ENCODE measurements around the gene PNRC2.

The PNRC2 gene

DNA sequence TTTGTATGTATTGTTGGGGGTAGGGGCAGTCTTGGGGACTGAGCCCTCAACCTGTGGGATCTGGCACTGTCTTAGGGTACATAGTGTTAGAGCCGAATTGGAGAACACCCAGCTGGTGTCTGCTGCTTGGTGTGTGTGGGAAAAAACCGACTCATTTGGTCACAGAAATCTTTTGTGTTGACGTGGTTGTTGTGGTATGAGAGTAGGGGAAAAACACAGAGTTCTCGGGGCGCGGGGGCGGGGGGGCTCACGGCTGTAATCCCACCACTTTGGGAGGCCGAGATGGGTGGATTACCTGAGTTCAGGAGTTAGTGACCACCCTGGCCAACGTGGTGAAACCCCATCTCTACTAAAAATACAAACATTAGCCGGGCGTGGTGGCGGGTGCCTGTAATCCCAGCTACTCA, 35.8 kb downstream of the PNRC2 start:
- TF ChIP-seq CTCF (IDR thresholded peaks at IDR 0.05; ENCODE audit: borderline replicate concordance, extremely low read depth, low read length, poor library complexity, severe bottlenecking) (no peak), EZH2 (IDR thresholded peaks at IDR 0.05; ENCODE audit: borderline replicate concordance, low read depth, low read length, severe bottlenecking) (no peak)
- H3K27me3 ChIP-seq (ENCODE audit: insufficient read depth, low read length, poor library complexity): peaks cover 2% of the 10 kb centered on the region
- no peak overlapping the region for H3K4me3 ChIP-seq (ENCODE audit: low read depth in 1 of 2, low read length in 2 of 2)
- H3K9ac ChIP-seq (ENCODE audit: low read depth, low read length): no peak overlapping the region
- no peaks in the 10 kb centered on the region for H3K9me3 ChIP-seq (ENCODE audit: insufficient read depth, low read length, severe bottlenecking)
- no peaks in the 10 kb centered on the region for H3K4me1 ChIP-seq (ENCODE audit: insufficient read depth, low read length)
- H3K79me2 ChIP-seq (ENCODE audit: insufficient read depth, low read length): no peaks in the 10 kb centered on the region
- no peak overlapping the region for H3K27ac ChIP-seq (ENCODE audit: low read length)
- no peaks in the 10 kb centered on the region for H3K36me3 ChIP-seq (ENCODE audit: insufficient read depth, low read length)
- DNase-seq (no peak), ATAC-seq (ENCODE audit: insufficient read depth, low read depth) (no peak)
- H2AFZ ChIP-seq (ENCODE audit: low read depth, low read length): no peak overlapping the region
- no peak overlapping the region for H3K4me2 ChIP-seq (ENCODE audit: insufficient read depth, low read length)
- H4K20me1 ChIP-seq (ENCODE audit: insufficient read depth, low read length): no peaks in the 10 kb centered on the region

DNA sequence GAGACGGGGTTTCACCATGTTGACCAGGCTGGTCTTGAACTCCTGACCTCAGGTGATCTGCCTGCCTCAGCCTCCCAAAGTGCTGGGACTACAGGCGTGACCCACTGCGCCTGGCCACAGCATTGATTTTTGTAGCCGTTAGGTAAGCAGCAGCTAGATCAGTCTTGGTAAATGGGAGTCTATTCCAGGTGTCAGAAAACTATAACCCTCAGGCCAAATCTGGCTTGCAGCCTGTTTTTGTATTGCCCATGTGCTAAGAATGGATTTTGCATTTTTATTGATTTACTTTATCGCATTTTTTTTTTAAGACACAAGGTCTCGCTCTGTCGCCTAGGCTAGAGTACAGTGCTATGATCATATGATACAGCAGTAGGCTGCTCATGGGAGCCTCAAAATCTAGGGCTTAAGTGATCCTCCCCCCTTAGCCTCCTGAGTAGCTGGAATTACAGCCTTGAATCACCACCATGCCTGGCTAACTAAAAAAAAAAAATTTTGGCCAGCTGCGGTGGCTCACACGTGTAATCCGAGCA, 37.1 kb downstream of the PNRC2 start:
- DNase-seq: no peak
- Histone ChIP-seq H3K27ac (ENCODE audit: low read length) (no peak overlapping the region), H3K4me2 (ENCODE audit: insufficient read depth, low read length) (no peak overlapping the region), H3K79me2 (ENCODE audit: insufficient read depth, low read length) (no peaks in the 10 kb centered on the region), H3K9me3 (ENCODE audit: insufficient read depth, low read length, severe bottlenecking) (no peaks in the 10 kb centered on the region), H3K4me1 (ENCODE audit: insufficient read depth, low read length) (no peaks in the 10 kb centered on the region), H3K27me3 (ENCODE audit: insufficient read depth, low read length, poor library complexity) (peaks cover 2% of the 10 kb centered on the region), H3K9ac (ENCODE audit: low read depth, low read length) (no peak overlapping the region), H4K20me1 (ENCODE audit: insufficient read depth, low read length) (no peaks in the 10 kb centered on the region), H3K4me3 (ENCODE audit: low read depth in 1 of 2, low read length in 2 of 2) (no peak overlapping the region), H2AFZ (ENCODE audit: low read depth, low read length) (no peak overlapping the region), H3K36me3 (ENCODE audit: insufficient read depth, low read length) (no peaks in the 10 kb centered on the region)
- no peak for ATAC-seq (ENCODE audit: insufficient read depth, low read depth)
- TF ChIP-seq CTCF (IDR thresholded peaks at IDR 0.05; ENCODE audit: borderline replicate concordance, extremely low read depth, low read length, poor library complexity, severe bottlenecking): no peak
- TF ChIP-seq EZH2 (IDR thresholded peaks at IDR 0.05; ENCODE audit: borderline replicate concordance, low read depth, low read length, severe bottlenecking): no peak

DNA sequence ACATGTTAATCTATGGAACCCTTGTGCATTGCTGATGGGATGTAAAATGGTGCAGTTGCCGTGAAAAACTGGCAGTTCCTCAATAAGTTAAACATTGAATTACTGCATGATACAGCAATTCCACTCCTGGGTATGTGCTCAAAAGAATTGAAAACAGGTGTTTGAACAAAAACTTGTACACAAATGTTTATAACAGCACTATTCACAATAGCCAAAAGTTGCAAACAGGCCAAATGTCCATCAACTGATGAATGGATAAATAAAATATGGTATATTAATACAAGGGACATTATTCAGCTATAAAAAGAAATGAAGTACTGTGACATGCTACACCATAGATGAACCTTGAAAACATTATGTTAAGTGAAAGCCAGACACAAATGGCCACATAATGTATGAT, 38.2 kb downstream of the PNRC2 start:
- ATAC-seq (ENCODE audit: insufficient read depth, low read depth): no peak
- Histone ChIP-seq H3K4me1 (ENCODE audit: insufficient read depth, low read length) (no peaks in the 10 kb centered on the region), H3K9ac (ENCODE audit: low read depth, low read length) (no peak overlapping the region), H3K9me3 (ENCODE audit: insufficient read depth, low read length, severe bottlenecking) (no peaks in the 10 kb centered on the region), H3K4me2 (ENCODE audit: insufficient read depth, low read length) (no peak overlapping the region), H4K20me1 (ENCODE audit: insufficient read depth, low read length) (no peaks in the 10 kb centered on the region), H2AFZ (ENCODE audit: low read depth, low read length) (no peak overlapping the region), H3K27me3 (ENCODE audit: insufficient read depth, low read length, poor library complexity) (peaks cover 2% of the 10 kb centered on the region), H3K27ac (ENCODE audit: low read length) (no peak overlapping the region), H3K79me2 (ENCODE audit: insufficient read depth, low read length) (no peaks in the 10 kb centered on the region), H3K36me3 (ENCODE audit: insufficient read depth, low read length) (no peaks in the 10 kb centered on the region), H3K4me3 (ENCODE audit: low read depth in 1 of 2, low read length in 2 of 2) (no peak overlapping the region)
- TF ChIP-seq CTCF (IDR thresholded peaks at IDR 0.05; ENCODE audit: borderline replicate concordance, extremely low read depth, low read length, poor library complexity, severe bottlenecking) (no peak), EZH2 (IDR thresholded peaks at IDR 0.05; ENCODE audit: borderline replicate concordance, low read depth, low read length, severe bottlenecking) (no peak)
- no peak for DNase-seq

Measured in DND-41 (cell line).